HepG2 (cell line): Measurements from ENCODE around the gene MAPK12. TPM values are rescaled to one million over a fixed set of nuclear protein-coding genes. Genes with fewer than 3 reads are reported as not detected.
A peak's percentile ranks its signal among the peaks of the same experiment; 100 is the strongest.

ENCODE experiments used
- MIXL1 ChIP-seq: IDR thresholded peaks from 2 replicates; pipeline ENCODE4 v1.6.1; 2016
- NR2F6 ChIP-seq, 2 experiments: IDR thresholded peaks; 2 replicates each; pipeline ENCODE4 v1.6.1; 2016; ENCODE audit warnings: antibody characterized with exemption in 1 of 2, mild to moderate bottlenecking in 1 of 2
- RBFOX2 ChIP-seq: fragments of 200-400 bp; formaldehyde crosslinking; IDR thresholded peaks from 2 replicates; pipeline ENCODE4 v1.6.1; 2017; ENCODE audit warnings: low read depth, mild to moderate bottlenecking, low read length
- RBM22 ChIP-seq: fragments of 200-400 bp; formaldehyde crosslinking; optimal IDR thresholded peaks from 2 replicates; pipeline ENCODE3; 2017; ENCODE audit warnings: mild to moderate bottlenecking, low read length, moderate library complexity
- ZMYM2 ChIP-seq: sonication (generic); formaldehyde crosslinking; IDR thresholded peaks from 2 replicates; pipeline ENCODE4 v1.8.0; 2022; ENCODE audit warnings: mild to moderate bottlenecking, missing genetic modification reagents
- ZNF772 ChIP-seq: sonication (generic); formaldehyde crosslinking; IDR thresholded peaks from 2 replicates; pipeline ENCODE4 v1.5.0; 2020; ENCODE audit warnings: mild to moderate bottlenecking, missing genetic modification reagents
- polyA plus RNA-seq, 8 experiments: library from polyadenylated mRNA; depleted of rRNA in 3 of 8; stranded (reverse) in 7 of 8; unstranded in 1 of 8; fragments of >200 nt; fragmentation: Illumina TruSeq in 4 of 8; extraction: Trizol in 4 of 8; gene quantifications; 2 replicates each; pipeline versions ENCODE4 v1.2.1 to v1.2.3, GENCODE V29; 2011 to 2016; ENCODE audit warnings: low read depth in 4 of 8, missing spikeins in 1 of 8, mixed read lengths in 1 of 8; ENCODE audit not compliant: insufficient read depth in 1 of 8
- total RNA-seq, 5 experiments: library from RNA; depleted of rRNA; stranded (reverse); fragments of >200 nt; fragmentation: Illumina TruSeq; extraction: Trizol; gene quantifications; 2 replicates each; pipeline ENCODE4 v1.2.3, GENCODE V29; 2016; ENCODE audit warnings: low read depth in 1 of 5
- TF ChIP-seq, protein P1 (sequence below): sonication (generic); formaldehyde crosslinking; IDR thresholded peaks from 2 replicates; pipeline ENCODE4 v1.5.0; 2020; ENCODE audit warnings: mild to moderate bottlenecking, missing genetic modification reagents, borderline replicate concordance
- TF ChIP-seq, protein P2 (sequence below): sonication (generic); formaldehyde crosslinking; IDR thresholded peaks from 2 replicates; pipeline ENCODE4 v1.5.0; 2020; ENCODE audit warnings: mild to moderate bottlenecking, missing genetic modification reagents

The MAPK12 gene
- total and polyA plus RNA-seq, 2 of the 13 experiments (the other 11 are each of a cell fraction or from before 2014, with no cell fraction given) = 22.2 to 23.3 TPM

DNA sequence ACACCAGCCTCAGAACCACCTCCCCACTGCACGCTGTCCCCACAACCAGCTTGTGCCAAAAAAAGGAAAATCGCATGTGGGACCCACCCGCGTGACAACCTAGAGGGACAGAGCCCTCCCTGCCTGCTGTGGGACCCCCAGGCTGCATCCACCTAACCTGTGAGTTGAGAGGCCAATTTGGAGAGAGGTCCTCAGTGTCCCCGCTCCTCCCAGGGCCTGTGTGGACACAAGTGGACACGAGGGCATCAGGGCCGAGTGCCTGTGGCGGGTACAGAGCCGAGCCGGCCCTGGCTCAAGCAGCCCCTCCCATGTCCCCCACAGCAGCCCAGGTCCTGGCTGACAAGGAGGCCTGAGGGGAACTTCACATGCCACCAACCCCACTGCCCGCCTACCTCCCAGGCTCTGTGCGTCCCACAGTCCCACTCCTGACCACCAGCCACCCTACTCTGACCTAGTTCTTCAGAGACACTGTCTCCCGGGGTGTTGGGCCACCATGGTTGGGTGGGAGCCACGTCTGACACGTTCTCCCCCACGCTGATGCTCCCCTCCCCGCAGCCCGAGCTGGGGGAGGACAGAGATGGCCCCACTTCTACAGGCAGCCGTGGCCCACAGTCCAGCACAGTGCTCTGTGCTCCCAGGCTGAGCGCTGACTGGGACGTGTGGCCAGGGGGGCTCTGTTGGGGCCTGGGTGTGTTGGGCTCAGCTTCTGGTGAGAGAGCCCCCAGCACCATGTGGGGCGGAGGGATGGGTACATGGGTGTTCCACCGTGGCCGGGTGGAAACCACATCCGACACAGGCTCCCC, 41.5 kb downstream of the MAPK12 start (continued):
- TF ChIP-seq, protein P1, sequence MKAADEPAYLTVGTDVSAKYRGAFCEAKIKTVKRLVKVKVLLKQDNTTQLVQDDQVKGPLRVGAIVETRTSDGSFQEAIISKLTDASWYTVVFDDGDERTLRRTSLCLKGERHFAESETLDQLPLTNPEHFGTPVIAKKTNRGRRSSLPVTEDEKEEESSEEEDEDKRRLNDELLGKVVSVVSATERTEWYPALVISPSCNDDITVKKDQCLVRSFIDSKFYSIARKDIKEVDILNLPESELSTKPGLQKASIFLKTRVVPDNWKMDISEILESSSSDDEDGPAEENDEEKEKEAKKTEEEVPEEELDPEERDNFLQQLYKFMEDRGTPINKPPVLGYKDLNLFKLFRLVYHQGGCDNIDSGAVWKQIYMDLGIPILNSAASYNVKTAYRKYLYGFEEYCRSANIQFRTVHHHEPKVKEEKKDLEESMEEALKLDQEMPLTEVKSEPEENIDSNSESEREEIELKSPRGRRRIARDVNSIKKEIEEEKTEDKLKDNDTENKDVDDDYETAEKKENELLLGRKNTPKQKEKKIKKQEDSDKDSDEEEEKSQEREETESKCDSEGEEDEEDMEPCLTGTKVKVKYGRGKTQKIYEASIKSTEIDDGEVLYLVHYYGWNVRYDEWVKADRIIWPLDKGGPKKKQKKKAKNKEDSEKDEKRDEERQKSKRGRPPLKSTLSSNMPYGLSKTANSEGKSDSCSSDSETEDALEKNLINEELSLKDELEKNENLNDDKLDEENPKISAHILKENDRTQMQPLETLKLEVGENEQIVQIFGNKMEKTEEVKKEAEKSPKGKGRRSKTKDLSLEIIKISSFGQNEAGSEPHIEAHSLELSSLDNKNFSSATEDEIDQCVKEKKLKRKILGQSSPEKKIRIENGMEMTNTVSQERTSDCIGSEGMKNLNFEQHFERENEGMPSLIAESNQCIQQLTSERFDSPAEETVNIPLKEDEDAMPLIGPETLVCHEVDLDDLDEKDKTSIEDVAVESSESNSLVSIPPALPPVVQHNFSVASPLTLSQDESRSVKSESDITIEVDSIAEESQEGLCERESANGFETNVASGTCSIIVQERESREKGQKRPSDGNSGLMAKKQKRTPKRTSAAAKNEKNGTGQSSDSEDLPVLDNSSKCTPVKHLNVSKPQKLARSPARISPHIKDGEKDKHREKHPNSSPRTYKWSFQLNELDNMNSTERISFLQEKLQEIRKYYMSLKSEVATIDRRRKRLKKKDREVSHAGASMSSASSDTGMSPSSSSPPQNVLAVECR = 0 out of 2 replicates have a peak, but pooled peaks have one; percentile 2
- TF ChIP-seq MIXL1 (no peak), ZNF772 (CRISPR knock-in tag) (no peak), ZMYM2 (CRISPR knock-in tag) (no peak), RBFOX2 (0 out of 2 replicates have a peak, but pooled peaks have one; percentile 24), NR2F6 (IDR thresholded peaks at IDR 0.05) (no peak), NR2F6 (CRISPR knock-in tag; IDR thresholded peaks at IDR 0.05) (no peak), RBM22 (peak; percentile 12)
- TF ChIP-seq, protein P2, sequence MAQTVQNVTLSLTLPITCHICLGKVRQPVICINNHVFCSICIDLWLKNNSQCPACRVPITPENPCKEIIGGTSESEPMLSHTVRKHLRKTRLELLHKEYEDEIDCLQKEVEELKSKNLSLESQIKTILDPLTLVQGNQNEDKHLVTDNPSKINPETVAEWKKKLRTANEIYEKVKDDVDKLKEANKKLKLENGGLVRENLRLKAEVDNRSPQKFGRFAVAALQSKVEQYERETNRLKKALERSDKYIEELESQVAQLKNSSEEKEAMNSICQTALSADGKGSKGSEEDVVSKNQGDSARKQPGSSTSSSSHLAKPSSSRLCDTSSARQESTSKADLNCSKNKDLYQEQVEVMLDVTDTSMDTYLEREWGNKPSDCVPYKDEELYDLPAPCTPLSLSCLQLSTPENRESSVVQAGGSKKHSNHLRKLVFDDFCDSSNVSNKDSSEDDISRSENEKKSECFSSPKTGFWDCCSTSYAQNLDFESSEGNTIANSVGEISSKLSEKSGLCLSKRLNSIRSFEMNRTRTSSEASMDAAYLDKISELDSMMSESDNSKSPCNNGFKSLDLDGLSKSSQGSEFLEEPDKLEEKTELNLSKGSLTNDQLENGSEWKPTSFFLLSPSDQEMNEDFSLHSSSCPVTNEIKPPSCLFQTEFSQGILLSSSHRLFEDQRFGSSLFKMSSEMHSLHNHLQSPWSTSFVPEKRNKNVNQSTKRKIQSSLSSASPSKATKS = no peak
